Hepatocyte (in vitro differentiated cells): ENCODE measurements around the gene KCNJ16.

ENCODE experiments used
- CTCF ChIP-seq: fragments of 200-600 bp; sonication (generic); IDR thresholded peaks from 2 replicates; pipeline ENCODE4 v1.5.1; 2016; ENCODE audit warnings: antibody characterized with exemption, mild to moderate bottlenecking; ENCODE audit not compliant: poor library complexity
- EZH2phosphoT487 ChIP-seq: fragments of 200-600 bp; sonication (generic); IDR thresholded peaks from one replicate; pipeline ENCODE4 v1.6.1; 2018; ENCODE audit warnings: antibody characterized with exemption, mild to moderate bottlenecking, low read depth, moderate library complexity; ENCODE audit not compliant: unreplicated experiment, severe bottlenecking

- TF ChIP-seq CTCF (peak; percentile 82), EZH2phosphoT487 (no peak)
Observed at GRCh38 chr17:70144260-70144846, 69.3 kb downstream of the KCNJ16 start.
